NCI-H2227 treated with DMSO at 0.1 percent for 48 hours (cell line): Measurements from ENCODE around the gene SELE.

ENCODE experiments used
- DNase-seq: peaks from one replicate; lab custom pipeline; 2025; lab: John Stamatoyannopoulos, UW

SELE gene

GRCh38 chr1:169681140-169681539 is 52.7 kb downstream of the SELE start:
- no peak for DNase-seq

GRCh38 chr1:169680377-169681019 is 53.4 kb downstream of the SELE start:
- DNase-seq, result no peak

GRCh38 chr1:169679692-169680091 is 54.2 kb downstream of the SELE start:
- no peak for DNase-seq

GRCh38 chr1:169676001-169676400 is 57.9 kb downstream of the SELE start:
- DNase-seq, result no peak
